Neuronal stem cell (in vitro differentiated cells): Measurements from ENCODE around the gene PRKAG3.
"Not testable (repeated sequence)": the region's sequence is repeated elsewhere in the genome, so short reads cannot be mapped to it uniquely, and the experiment has no call there.

Experiments
- DNase-seq: peaks from one replicate; pipeline ENCODE4 v3.0.0-alpha.2; 2013; ENCODE audit warnings: low spot score
- H2AFZ ChIP-seq: one replicate; pipeline ENCODE4 v1.6.1; 2013; ENCODE audit warnings: mild to moderate bottlenecking, low read length, inconsistent platforms
- H2AK5ac ChIP-seq: 2 replicates; pipeline ENCODE4 v1.6.1; 2013; ENCODE audit warnings: low read depth, mild to moderate bottlenecking, inconsistent platforms, low read length, moderate library complexity, mixed read lengths
- H2BK120ac ChIP-seq: 2 replicates; pipeline ENCODE4 v1.6.1; 2013; ENCODE audit warnings: low read depth, mild to moderate bottlenecking, inconsistent platforms, low read length, moderate library complexity, mixed read lengths
- H2BK12ac ChIP-seq: one replicate; pipeline ENCODE4 v1.6.1; 2013; ENCODE audit warnings: low read length, inconsistent platforms
- H2BK15ac ChIP-seq: 2 replicates; pipeline ENCODE4 v1.6.1; 2013; ENCODE audit warnings: mild to moderate bottlenecking, low read length, inconsistent platforms, mixed read lengths
- H2BK5ac ChIP-seq: one replicate; pipeline ENCODE4 v1.6.1; 2013; ENCODE audit warnings: inconsistent platforms, mild to moderate bottlenecking, low read length, moderate library complexity
- H3K14ac ChIP-seq: one replicate; pipeline ENCODE4 v1.6.1; 2013; ENCODE audit warnings: low read length, inconsistent platforms
- H3K18ac ChIP-seq: 2 replicates; pipeline ENCODE4 v1.6.1; 2013; ENCODE audit warnings: low read length, inconsistent platforms
- H3K23ac ChIP-seq: 2 replicates; pipeline ENCODE4 v1.6.1; 2013; ENCODE audit warnings: low read depth, mild to moderate bottlenecking, mixed read lengths, low read length, inconsistent platforms; ENCODE audit not compliant: poor library complexity
- H3K27ac ChIP-seq: replicated peaks from 3 replicates; pipeline ENCODE4 v1.5.1; 2013; ENCODE audit warnings: low read length, inconsistent platforms
- H3K27me3 ChIP-seq, 3 experiments: 2 replicates each; pipeline ENCODE4 v1.6.1; 2013; ENCODE audit warnings: low read length in 3 of 3, mild to moderate bottlenecking in 2 of 3, inconsistent platforms in 1 of 3, low read depth in 1 of 3, mixed read lengths in 1 of 3, moderate library complexity in 1 of 3; ENCODE audit not compliant: control insufficient read depth in 3 of 3, insufficient read depth in 3 of 3
- H3K36me3 ChIP-seq, 2 donors: replicated peaks in 1 of 2; 2 replicates each; pipeline ENCODE4 v1.6.1; 2013; ENCODE audit warnings: low read length in 2 of 2; ENCODE audit not compliant: control insufficient read depth in 2 of 2, insufficient read depth in 2 of 2
- H3K4ac ChIP-seq: 2 replicates; pipeline ENCODE4 v1.6.1; 2013; ENCODE audit warnings: inconsistent platforms, mild to moderate bottlenecking, low read length, moderate library complexity
- H3K4me1 ChIP-seq, 2 donors: 1 replicate in 1 of 2; 2 replicates in 1 of 2; pipeline ENCODE4 v1.6.1; 2013; ENCODE audit warnings: low read length in 2 of 2, low read depth in 1 of 2; ENCODE audit not compliant: control insufficient read depth in 2 of 2, insufficient read depth in 1 of 2
- H3K4me2 ChIP-seq: one replicate; pipeline ENCODE4 v1.6.1; 2013; ENCODE audit warnings: mild to moderate bottlenecking, low read length, inconsistent platforms; ENCODE audit not compliant: insufficient read depth, poor library complexity, severe bottlenecking
- H3K4me3 ChIP-seq, 2 donors: 2 replicates each; pipeline ENCODE4 v1.5.1; 2013; ENCODE audit warnings: low read length in 2 of 2, mild to moderate bottlenecking in 2 of 2, inconsistent platforms in 1 of 2, moderate library complexity in 1 of 2
- H3K79me1 ChIP-seq: one replicate; pipeline ENCODE4 v1.6.1; 2013; ENCODE audit warnings: low read depth, mild to moderate bottlenecking, inconsistent platforms, low read length, moderate library complexity
- H3K9ac ChIP-seq: one replicate; pipeline ENCODE4 v1.6.1; 2013; ENCODE audit warnings: mild to moderate bottlenecking, low read depth, low read length, inconsistent platforms; ENCODE audit not compliant: poor library complexity
- H3K9me3 ChIP-seq, 2 donors: replicated peaks in 1 of 2; 2 replicates each; pipeline versions ENCODE3 to v1.6.1; 2013; ENCODE audit warnings: low read length in 2 of 2, mild to moderate bottlenecking in 2 of 2, inconsistent platforms in 1 of 2, low read depth in 1 of 2, mixed read lengths in 1 of 2, moderate library complexity in 1 of 2; ENCODE audit not compliant: control insufficient read depth in 2 of 2, insufficient read depth in 1 of 2
- H4K8ac ChIP-seq: one replicate; pipeline ENCODE4 v1.6.1; 2013; ENCODE audit warnings: low read depth, mild to moderate bottlenecking, inconsistent platforms, low read length, moderate library complexity
- H4K91ac ChIP-seq: one replicate; pipeline ENCODE4 v1.6.1; 2013; ENCODE audit warnings: low read length, low read depth, mild to moderate bottlenecking, inconsistent platforms; ENCODE audit not compliant: poor library complexity
- WGBS, 2 donors: extraction: QIAGEN DNeasy Blood & Tissue Kit; methylation state at CpG; one replicate each; pipeline ENCODE4 v1.1.7; 2013; ENCODE audit warnings: missing lambda C conversion rate in 2 of 2, mixed read lengths in 1 of 2; ENCODE audit not compliant: insufficient read length in 2 of 2, insufficient replicate concordance in 1 of 2; ENCODE audit errors: extremely low coverage in 2 of 2; 5-methylcytosine and 5-hydroxymethylcytosine counted together

Gene PRKAG3

GRCh38 chr2:218777276-218777990 lies 54.2 kb downstream of the PRKAG3 start:
- Histone ChIP-seq H3K18ac (no peak overlapping the region), H4K8ac (no peak overlapping the region), H3K4me3 (no peak overlapping the region), H3K23ac (no peak overlapping the region), H3K9ac (no peak overlapping the region), H3K36me3 (no peaks in the 10 kb centered on the region), H2BK5ac (no peak overlapping the region), H3K4me2 (no peak overlapping the region), H3K27me3 (peaks cover 2 to 17% (median 4%) of the 10 kb centered on the region in 3 experiments), H2BK120ac (no peak overlapping the region), H2BK12ac (no peak overlapping the region), H2BK15ac (no peak overlapping the region), H2AFZ (no peak overlapping the region), H4K91ac (no peak overlapping the region), H2AK5ac (no peak overlapping the region), H3K9me3 (peaks cover 3 to 10% of the 10 kb centered on the region in 2 donors), H3K79me1 (no peaks in the 10 kb centered on the region), H3K14ac (no peak overlapping the region), H3K4ac (no peak overlapping the region), H3K4me1 (peaks cover 0 to 1% of the 10 kb centered on the region in 2 donors), H3K27ac (no peak overlapping the region)
- DNase-seq: no peak
- WGBS, 2 donors: no CpG with 5 or more reads among the region's 9 CpGs

DNA sequence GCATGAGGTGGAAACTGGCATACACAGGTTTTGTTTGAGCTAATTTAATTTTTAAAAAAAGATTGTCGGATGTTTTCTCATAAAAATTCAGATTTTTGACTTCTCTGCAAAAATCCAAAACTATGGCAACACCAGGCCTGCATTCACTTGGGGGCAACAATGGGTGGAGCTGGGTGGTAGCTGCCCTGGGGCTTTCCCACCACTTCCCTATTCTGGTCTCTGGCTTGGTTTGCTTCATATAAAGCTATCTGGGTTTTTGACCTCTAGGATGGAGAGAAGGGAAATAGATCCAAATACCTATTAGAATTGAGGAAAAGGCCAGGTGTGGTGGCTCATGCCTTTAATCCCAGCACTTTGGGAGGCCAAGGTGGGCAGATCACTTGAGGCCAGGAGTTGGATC lies 55.1 kb downstream of the PRKAG3 start:
- Histone ChIP-seq H3K4ac (no peak overlapping the region), H2AK5ac (no peak overlapping the region), H3K79me1 (no peaks in the 10 kb centered on the region), H2BK120ac (no peak overlapping the region), H3K36me3 (no peaks in the 10 kb centered on the region), H3K14ac (no peak overlapping the region), H3K4me2 (no peak overlapping the region), H3K4me3 (no peak overlapping the region), H2BK5ac (no peak overlapping the region), H2AFZ (no peak overlapping the region), H2BK12ac (no peak overlapping the region), H3K9me3 (peaks cover 3 to 10% of the 10 kb centered on the region in 2 donors), H3K18ac (no peak overlapping the region), H3K4me1 (no peaks in the 10 kb centered on the region), H3K27ac (no peak overlapping the region), H2BK15ac (no peak overlapping the region), H3K27me3 (peaks cover 0 to 7% (median 0%) of the 10 kb centered on the region in 3 experiments), H3K9ac (no peak overlapping the region), H4K91ac (no peak overlapping the region), H3K23ac (no peak overlapping the region), H4K8ac (no peak overlapping the region)
- whole genome bisulfite sequencing, 2 donors: no CpG with 5 or more reads among the region's 1 CpG
- DNase-seq: no peak

DNA sequence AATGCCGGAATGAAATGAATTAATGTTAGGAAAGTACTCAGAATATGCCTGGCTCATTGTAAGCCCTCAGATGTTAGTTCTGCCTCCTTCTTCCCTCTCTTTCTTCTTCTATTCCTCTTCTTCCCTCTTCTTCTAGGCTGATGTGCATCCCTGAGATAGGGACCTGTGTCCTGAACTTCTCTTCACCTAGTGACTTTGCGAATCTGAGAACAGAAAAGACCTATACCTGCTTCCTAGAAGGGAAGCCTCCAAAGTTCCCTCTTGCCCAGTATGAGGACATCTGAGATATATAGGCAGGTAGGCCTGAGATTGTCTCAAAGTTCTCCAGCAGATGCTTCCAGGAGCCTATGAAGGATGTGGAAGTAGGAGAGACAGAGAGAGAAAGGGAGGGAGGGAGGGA lies 57.7 kb downstream of the PRKAG3 start:
- Histone ChIP-seq H3K4me3 (no peak overlapping the region), H2AK5ac (no peak overlapping the region), H3K9me3 (peaks cover 3 to 10% of the 10 kb centered on the region in 2 donors), H4K8ac (no peak overlapping the region), H2BK5ac (no peak overlapping the region), H3K79me1 (no peaks in the 10 kb centered on the region), H3K27ac (no peak overlapping the region), H2AFZ (no peak overlapping the region), H3K4ac (no peak overlapping the region), H3K18ac (no peak overlapping the region), H2BK120ac (no peak overlapping the region), H2BK12ac (no peak overlapping the region), H3K4me2 (no peak overlapping the region), H3K36me3 (no peaks in the 10 kb centered on the region), H3K27me3 (no peaks in the 10 kb centered on the region), H3K23ac (no peak overlapping the region), H3K14ac (no peak overlapping the region), H4K91ac (no peak overlapping the region), H3K4me1 (no peaks in the 10 kb centered on the region), H2BK15ac (no peak overlapping the region), H3K9ac (no peak overlapping the region)
- no CpG with 5 or more reads among the region's 2 CpGs for WGBS, 2 donors
- no peak for DNase-seq

GRCh38 chr2:218772759-218773158 lies 58.8 kb downstream of the PRKAG3 start:
- not testable (repeated sequence) for H3K4ac ChIP-seq, H2AFZ ChIP-seq, H3K79me1 ChIP-seq, H3K4me2 ChIP-seq, H3K14ac ChIP-seq, DNase-seq, H3K36me3 ChIP-seq, H3K4me3 ChIP-seq, H3K9me3 ChIP-seq, H2BK120ac ChIP-seq, H3K4me1 ChIP-seq, H2AK5ac ChIP-seq, H2BK12ac ChIP-seq, H2BK15ac ChIP-seq, H3K23ac ChIP-seq, H3K27ac ChIP-seq, H4K8ac ChIP-seq, H2BK5ac ChIP-seq, H3K18ac ChIP-seq, H4K91ac ChIP-seq, H3K27me3 ChIP-seq, H3K9ac ChIP-seq
- WGBS, 2 donors: no CpG with 5 or more reads among the region's 5 CpGs
